Right atrium auricular region (tissue), 2 donors: ENCODE data around the gene SEL1L3. TPM values are rescaled to one million over a fixed set of nuclear protein-coding genes. Genes with fewer than 3 reads are reported as not detected.

ENCODE experiments used
- DNase-seq: peaks from one replicate; pipeline ENCODE4 v3.0.0-alpha.2; 2019; ENCODE audit warnings: low spot score
- H3K27ac ChIP-seq, 2 donors: fragments of 200-600 bp; sonication (generic); 1 replicate in 1 of 2; 2 replicates in 1 of 2; pipeline ENCODE4 v1.5.1; 2016 to 2019
- H3K27me3 ChIP-seq, 2 donors: fragments of 200-600 bp; sonication (generic); one replicate each; pipeline versions ENCODE4 v1.5.1 to v1.6.0; 2017 to 2019
- H3K36me3 ChIP-seq: fragments of 200-600 bp; sonication (generic); one replicate; pipeline ENCODE4 v1.5.1; 2016
- H3K4me1 ChIP-seq, 2 donors: fragments of 200-600 bp; sonication (generic); one replicate each; pipeline versions ENCODE4 v1.5.1 to v1.6.0; 2017 to 2019
- H3K4me3 ChIP-seq, 2 donors: fragments of 200-600 bp; sonication (generic); 1 replicate in 1 of 2; 2 replicates in 1 of 2; pipeline ENCODE4 v1.5.1; 2017 to 2019; ENCODE audit warnings: mild to moderate bottlenecking in 1 of 2, moderate library complexity in 1 of 2
- H3K9me3 ChIP-seq, 2 donors: fragments of 200-600 bp; sonication (generic); one replicate each; pipeline ENCODE4 v1.5.1; 2019
- CTCF ChIP-seq, 2 donors: fragments of 200-600 bp; sonication (generic); IDR thresholded peaks; one replicate each; pipeline ENCODE4 v1.5.1; 2019; ENCODE audit warnings: antibody characterized with exemption in 2 of 2
- total RNA-seq, 2 donors: library from RNA; depleted of rRNA; stranded (reverse); fragments of >200 nt; gene quantifications; one replicate each; pipeline ENCODE4 v1.1.0, GENCODE V29; 2016

The SEL1L3 gene
- total RNA-seq, 2 donors from 2014 or later = 5.4 to 7.2 TPM

GRCh38 chr4:25756503-25756902 lies 106.3 kb downstream of the SEL1L3 start:
- Histone ChIP-seq H3K4me3 (no peak overlapping the region), H3K27ac (no peak overlapping the region), H3K36me3 (no peaks in the 10 kb centered on the region), H3K9me3 (no peaks in the 10 kb centered on the region), H3K27me3 (peaks cover 0 to 4% of the 10 kb centered on the region in 2 donors), H3K4me1 (no peaks in the 10 kb centered on the region)
- no peak for DNase-seq
- TF ChIP-seq CTCF (IDR thresholded peaks at IDR 0.05) = no peak

DNA sequence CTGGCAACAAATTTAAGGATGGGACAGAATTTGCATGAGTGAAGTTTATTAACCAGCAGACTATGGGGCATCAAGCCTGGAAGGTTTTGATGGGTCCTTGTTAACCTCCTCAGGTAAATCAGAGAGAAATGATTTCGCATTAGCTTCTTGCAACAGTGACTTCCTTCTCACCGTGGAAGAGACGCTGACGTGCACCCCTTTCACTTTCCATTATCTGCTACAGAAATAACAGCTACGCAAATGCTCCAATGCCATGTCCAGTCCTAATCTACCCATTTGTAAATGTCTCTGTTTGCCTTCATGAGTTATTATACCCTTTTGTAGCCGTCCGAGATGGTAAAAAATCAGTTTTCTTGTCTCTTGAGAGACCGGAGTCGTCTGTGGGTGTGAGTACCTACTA lies 106.9 kb downstream of the SEL1L3 start:
- H3K27ac ChIP-seq = no peak overlapping the region
- DNase-seq = no peak
- no peak for TF ChIP-seq CTCF (IDR thresholded peaks at IDR 0.05)
- no peak overlapping the region for H3K4me3 ChIP-seq
- H3K9me3 ChIP-seq = no peaks in the 10 kb centered on the region
- no peaks in the 10 kb centered on the region for H3K36me3 ChIP-seq
- peaks cover 0 to 4% of the 10 kb centered on the region in 2 donors for H3K27me3 ChIP-seq
- H3K4me1 ChIP-seq = no peaks in the 10 kb centered on the region

DNA sequence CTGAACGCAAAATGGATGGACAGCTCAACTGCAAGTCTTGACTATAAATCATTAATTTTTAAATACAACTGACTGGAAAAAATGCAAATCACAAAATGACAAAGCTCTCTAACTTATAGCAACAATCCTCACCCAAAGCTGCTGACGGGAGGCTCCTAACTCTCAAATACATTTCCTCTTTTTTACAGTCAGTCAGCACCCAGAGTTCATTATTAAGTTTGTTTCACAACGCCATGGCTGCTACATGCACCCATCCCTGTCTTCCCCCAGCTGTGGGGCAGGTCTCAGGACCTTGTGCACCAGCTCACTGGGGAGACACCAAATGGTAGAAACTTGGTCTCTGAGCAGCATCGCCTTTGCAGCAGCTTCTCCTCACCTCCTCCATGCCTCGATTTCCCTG lies 109.5 kb downstream of the SEL1L3 start:
- Histone ChIP-seq H3K4me3 (no peak overlapping the region), H3K27me3 (no peaks in the 10 kb centered on the region), H3K27ac (no peak overlapping the region), H3K36me3 (no peaks in the 10 kb centered on the region), H3K9me3 (no peaks in the 10 kb centered on the region), H3K4me1 (no peaks in the 10 kb centered on the region)
- no peak for DNase-seq
- TF ChIP-seq CTCF (IDR thresholded peaks at IDR 0.05) = no peak

DNA sequence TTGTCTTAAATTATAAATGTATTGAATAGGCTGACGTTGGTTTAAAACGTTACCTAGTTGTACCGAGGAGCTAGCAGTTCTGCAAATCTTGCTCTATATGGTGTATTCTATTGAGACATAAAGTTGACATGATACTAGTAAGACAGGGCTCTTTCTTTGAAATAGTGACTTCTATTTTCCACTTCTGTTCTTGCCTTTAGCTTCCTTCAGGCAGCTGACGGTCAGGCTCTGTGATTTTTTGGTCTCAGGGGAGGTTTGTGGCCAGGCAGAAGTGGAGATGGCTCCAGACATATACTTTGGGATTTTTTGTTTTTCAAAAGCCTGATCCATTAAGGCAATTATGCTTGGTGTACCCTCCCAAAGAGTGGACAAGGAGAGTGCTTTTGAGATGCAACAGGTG lies 111.9 kb downstream of the SEL1L3 start:
- DNase-seq = no peak
- H3K4me3 ChIP-seq = no peak overlapping the region
- no peaks in the 10 kb centered on the region for H3K36me3 ChIP-seq
- no peaks in the 10 kb centered on the region for H3K4me1 ChIP-seq
- no peak for TF ChIP-seq CTCF (IDR thresholded peaks at IDR 0.05)
- H3K27ac ChIP-seq = no peak overlapping the region
- H3K27me3 ChIP-seq = no peaks in the 10 kb centered on the region
- no peaks in the 10 kb centered on the region for H3K9me3 ChIP-seq

- Histone ChIP-seq H3K27me3 (no peaks in the 10 kb centered on the region), H3K4me1 (no peaks in the 10 kb centered on the region), H3K27ac (no peak overlapping the region), H3K4me3 (no peak overlapping the region), H3K36me3 (no peaks in the 10 kb centered on the region), H3K9me3 (no peaks in the 10 kb centered on the region)
- no peak for DNase-seq
- TF ChIP-seq CTCF (IDR thresholded peaks at IDR 0.05) = no peak
These were observed 113.5 kb downstream of the SEL1L3 start for GRCh38 chr4:25749150-25749794.

- H3K4me1 ChIP-seq = no peaks in the 10 kb centered on the region
- no peaks in the 10 kb centered on the region for H3K9me3 ChIP-seq
- H3K4me3 ChIP-seq = no peak overlapping the region
- no peak for DNase-seq
- TF ChIP-seq CTCF (IDR thresholded peaks at IDR 0.05) = no peak
- no peaks in the 10 kb centered on the region for H3K27me3 ChIP-seq
- H3K27ac ChIP-seq = no peak overlapping the region
- H3K36me3 ChIP-seq = no peaks in the 10 kb centered on the region
These were observed 118.8 kb downstream of the SEL1L3 start for GRCh38 chr4:25743971-25744370.
